Nephron (organoid): ENCODE measurements around the gene OPN3.

Source experiments
- H3K27ac Mint-ChIP-seq, 3 experiments: 2 replicates each; pipeline ENCODE4 v1.8.0; 2020; ENCODE audit warnings: mixed read lengths in 3 of 3, mild to moderate bottlenecking in 2 of 3, moderate library complexity in 1 of 3
- H3K27me3 Mint-ChIP-seq: 2 replicates; pipeline ENCODE4 v1.8.0; 2021; ENCODE audit warnings: low read depth, mild to moderate bottlenecking, moderate library complexity, mixed read lengths
- H3K36me3 Mint-ChIP-seq: 2 replicates; pipeline ENCODE4 v1.8.0; 2020; ENCODE audit warnings: low read depth, mixed read lengths
- H3K4me1 Mint-ChIP-seq: 2 replicates; pipeline ENCODE4 v1.8.0; 2020; ENCODE audit warnings: mixed read lengths
- H3K4me3 Mint-ChIP-seq, 3 experiments: 2 replicates each; pipeline ENCODE4 v1.8.0; 2020; ENCODE audit warnings: mild to moderate bottlenecking in 3 of 3, mixed read lengths in 3 of 3, moderate library complexity in 2 of 3
- H3K9me3 Mint-ChIP-seq: 2 replicates; pipeline ENCODE4 v1.8.0; 2020; ENCODE audit warnings: mixed read lengths
- TF ChIP-seq, protein P1 (sequence below), 3 experiments: fragments of 200-600 bp; sonication (generic); IDR thresholded peaks; one replicate each; pipeline ENCODE4 v1.5.0; 2021; ENCODE audit warnings: antibody characterized with exemption in 3 of 3; ENCODE audit not compliant: unreplicated experiment in 3 of 3

The OPN3 gene

GRCh38 chr1:241560849-241561187 lies 79.4 kb downstream of the OPN3 start:
- Mint-ChIP-seq H3K9me3 (no peaks in the 10 kb centered on the region), H3K4me1 (peaks cover 16% of the 10 kb centered on the region), H3K27ac (peak overlapping the region in 2 of 3 experiments; percentile 31 to 43), H3K27me3 (no peaks in the 10 kb centered on the region), H3K4me3 (no peak overlapping the region), H3K36me3 (no peaks in the 10 kb centered on the region)
- TF ChIP-seq, protein P1, sequence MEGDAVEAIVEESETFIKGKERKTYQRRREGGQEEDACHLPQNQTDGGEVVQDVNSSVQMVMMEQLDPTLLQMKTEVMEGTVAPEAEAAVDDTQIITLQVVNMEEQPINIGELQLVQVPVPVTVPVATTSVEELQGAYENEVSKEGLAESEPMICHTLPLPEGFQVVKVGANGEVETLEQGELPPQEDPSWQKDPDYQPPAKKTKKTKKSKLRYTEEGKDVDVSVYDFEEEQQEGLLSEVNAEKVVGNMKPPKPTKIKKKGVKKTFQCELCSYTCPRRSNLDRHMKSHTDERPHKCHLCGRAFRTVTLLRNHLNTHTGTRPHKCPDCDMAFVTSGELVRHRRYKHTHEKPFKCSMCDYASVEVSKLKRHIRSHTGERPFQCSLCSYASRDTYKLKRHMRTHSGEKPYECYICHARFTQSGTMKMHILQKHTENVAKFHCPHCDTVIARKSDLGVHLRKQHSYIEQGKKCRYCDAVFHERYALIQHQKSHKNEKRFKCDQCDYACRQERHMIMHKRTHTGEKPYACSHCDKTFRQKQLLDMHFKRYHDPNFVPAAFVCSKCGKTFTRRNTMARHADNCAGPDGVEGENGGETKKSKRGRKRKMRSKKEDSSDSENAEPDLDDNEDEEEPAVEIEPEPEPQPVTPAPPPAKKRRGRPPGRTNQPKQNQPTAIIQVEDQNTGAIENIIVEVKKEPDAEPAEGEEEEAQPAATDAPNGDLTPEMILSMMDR (IDR thresholded peaks at IDR 0.05; ENCODE audit: unreplicated experiment in 3 of 3) = no peak

DNA sequence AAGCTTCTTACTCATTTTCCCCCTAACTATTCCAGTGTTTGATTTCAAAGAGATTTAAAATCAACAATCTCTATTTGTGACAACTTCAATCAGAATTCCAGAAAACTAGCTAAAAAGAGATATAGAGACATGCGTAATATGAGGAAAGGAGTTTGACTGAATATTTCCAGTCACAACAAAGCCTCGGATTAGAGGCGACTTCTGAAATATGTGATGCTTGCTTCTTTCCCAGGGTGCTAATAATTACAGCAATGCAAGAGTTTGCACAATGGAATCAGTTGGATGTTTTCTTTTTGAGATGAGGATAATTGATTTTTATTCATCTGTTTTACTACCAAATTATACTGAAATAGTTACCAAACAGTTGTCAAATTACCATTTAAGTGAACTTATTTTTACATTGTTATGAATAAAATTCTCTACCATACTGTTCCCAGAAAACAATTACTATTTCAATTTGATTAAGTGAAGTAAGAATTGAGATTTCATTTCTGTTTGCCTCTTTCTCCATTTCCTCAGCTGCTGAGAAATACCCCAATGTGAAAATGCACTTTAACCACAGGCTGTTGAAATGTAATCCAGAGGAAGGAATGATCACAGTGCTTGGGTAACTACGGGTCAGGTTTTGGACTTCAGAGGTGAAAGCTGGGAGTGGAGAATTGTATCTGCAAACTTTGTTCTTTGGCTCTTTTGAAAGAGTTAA lies 79.9 kb downstream of the OPN3 start:
- Mint-ChIP-seq H3K27me3 (no peaks in the 10 kb centered on the region), H3K36me3 (no peaks in the 10 kb centered on the region), H3K4me3 (no peak overlapping the region), H3K9me3 (no peaks in the 10 kb centered on the region), H3K4me1 (peaks cover 16% of the 10 kb centered on the region), H3K27ac (peak overlapping the region in 2 of 3 experiments; percentile 31 to 34)
- TF ChIP-seq, protein P1 (IDR thresholded peaks at IDR 0.05; ENCODE audit: unreplicated experiment in 3 of 3) = no peak

- Mint-ChIP-seq H3K27ac (peak overlapping the region; percentile 85 to 93 (median 92)), H3K9me3 (no peaks in the 10 kb centered on the region), H3K36me3 (no peaks in the 10 kb centered on the region), H3K4me3 (no peak overlapping the region), H3K27me3 (no peaks in the 10 kb centered on the region), H3K4me1 (peaks cover 16% of the 10 kb centered on the region)
- TF ChIP-seq, protein P1 (IDR thresholded peaks at IDR 0.05; ENCODE audit: unreplicated experiment in 3 of 3) = no peak
These were observed 82.5 kb downstream of the OPN3 start for GRCh38 chr1:241557551-241558193.

GRCh38 chr1:241557031-241557430 lies 83.1 kb downstream of the OPN3 start:
- no peak overlapping the region for H3K4me3 Mint-ChIP-seq
- TF ChIP-seq, protein P1 (IDR thresholded peaks at IDR 0.05; ENCODE audit: unreplicated experiment in 3 of 3) = no peak
- no peaks in the 10 kb centered on the region for H3K27me3 Mint-ChIP-seq
- no peaks in the 10 kb centered on the region for H3K9me3 Mint-ChIP-seq
- peak overlapping the region; percentile 72 to 93 (median 92) for H3K27ac Mint-ChIP-seq
- H3K4me1 Mint-ChIP-seq = peaks cover 16% of the 10 kb centered on the region
- H3K36me3 Mint-ChIP-seq = no peaks in the 10 kb centered on the region

- Mint-ChIP-seq H3K27ac (peak overlapping the region in 2 of 3 experiments; percentile 65 to 68), H3K9me3 (no peaks in the 10 kb centered on the region), H3K4me3 (no peak overlapping the region), H3K27me3 (no peaks in the 10 kb centered on the region), H3K4me1 (peaks cover 14% of the 10 kb centered on the region), H3K36me3 (no peaks in the 10 kb centered on the region)
- TF ChIP-seq, protein P1 (IDR thresholded peaks at IDR 0.05; ENCODE audit: unreplicated experiment in 3 of 3) = no peak
These were observed 84.6 kb downstream of the OPN3 start for GRCh38 chr1:241555526-241555925.
